ENCODE results near the gene MYCBPAP.

Gene MYCBPAP

DNA sequence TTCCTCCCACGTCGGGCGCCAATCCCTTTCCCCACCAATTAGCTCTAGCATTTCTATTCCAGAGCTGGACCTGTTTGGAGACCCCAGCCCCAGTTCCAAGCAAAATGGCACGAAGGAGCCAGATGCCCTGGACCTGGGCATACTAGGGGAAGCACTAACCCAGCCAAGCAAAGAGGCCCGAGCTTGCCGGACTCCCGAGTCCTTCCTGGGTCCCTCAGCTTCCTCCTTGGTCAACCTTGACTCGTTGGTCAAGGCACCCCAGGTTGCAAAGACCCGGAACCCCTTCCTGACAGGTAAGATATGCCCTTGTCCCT, 33.1 kb downstream of the MYCBPAP start:
- TF ChIP-seq, protein P1, sequence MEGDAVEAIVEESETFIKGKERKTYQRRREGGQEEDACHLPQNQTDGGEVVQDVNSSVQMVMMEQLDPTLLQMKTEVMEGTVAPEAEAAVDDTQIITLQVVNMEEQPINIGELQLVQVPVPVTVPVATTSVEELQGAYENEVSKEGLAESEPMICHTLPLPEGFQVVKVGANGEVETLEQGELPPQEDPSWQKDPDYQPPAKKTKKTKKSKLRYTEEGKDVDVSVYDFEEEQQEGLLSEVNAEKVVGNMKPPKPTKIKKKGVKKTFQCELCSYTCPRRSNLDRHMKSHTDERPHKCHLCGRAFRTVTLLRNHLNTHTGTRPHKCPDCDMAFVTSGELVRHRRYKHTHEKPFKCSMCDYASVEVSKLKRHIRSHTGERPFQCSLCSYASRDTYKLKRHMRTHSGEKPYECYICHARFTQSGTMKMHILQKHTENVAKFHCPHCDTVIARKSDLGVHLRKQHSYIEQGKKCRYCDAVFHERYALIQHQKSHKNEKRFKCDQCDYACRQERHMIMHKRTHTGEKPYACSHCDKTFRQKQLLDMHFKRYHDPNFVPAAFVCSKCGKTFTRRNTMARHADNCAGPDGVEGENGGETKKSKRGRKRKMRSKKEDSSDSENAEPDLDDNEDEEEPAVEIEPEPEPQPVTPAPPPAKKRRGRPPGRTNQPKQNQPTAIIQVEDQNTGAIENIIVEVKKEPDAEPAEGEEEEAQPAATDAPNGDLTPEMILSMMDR (conservative IDR thresholded peaks at IDR 0.05): no peak
- H3K27ac ChIP-seq: peak overlapping the region; percentile 100

DNA sequence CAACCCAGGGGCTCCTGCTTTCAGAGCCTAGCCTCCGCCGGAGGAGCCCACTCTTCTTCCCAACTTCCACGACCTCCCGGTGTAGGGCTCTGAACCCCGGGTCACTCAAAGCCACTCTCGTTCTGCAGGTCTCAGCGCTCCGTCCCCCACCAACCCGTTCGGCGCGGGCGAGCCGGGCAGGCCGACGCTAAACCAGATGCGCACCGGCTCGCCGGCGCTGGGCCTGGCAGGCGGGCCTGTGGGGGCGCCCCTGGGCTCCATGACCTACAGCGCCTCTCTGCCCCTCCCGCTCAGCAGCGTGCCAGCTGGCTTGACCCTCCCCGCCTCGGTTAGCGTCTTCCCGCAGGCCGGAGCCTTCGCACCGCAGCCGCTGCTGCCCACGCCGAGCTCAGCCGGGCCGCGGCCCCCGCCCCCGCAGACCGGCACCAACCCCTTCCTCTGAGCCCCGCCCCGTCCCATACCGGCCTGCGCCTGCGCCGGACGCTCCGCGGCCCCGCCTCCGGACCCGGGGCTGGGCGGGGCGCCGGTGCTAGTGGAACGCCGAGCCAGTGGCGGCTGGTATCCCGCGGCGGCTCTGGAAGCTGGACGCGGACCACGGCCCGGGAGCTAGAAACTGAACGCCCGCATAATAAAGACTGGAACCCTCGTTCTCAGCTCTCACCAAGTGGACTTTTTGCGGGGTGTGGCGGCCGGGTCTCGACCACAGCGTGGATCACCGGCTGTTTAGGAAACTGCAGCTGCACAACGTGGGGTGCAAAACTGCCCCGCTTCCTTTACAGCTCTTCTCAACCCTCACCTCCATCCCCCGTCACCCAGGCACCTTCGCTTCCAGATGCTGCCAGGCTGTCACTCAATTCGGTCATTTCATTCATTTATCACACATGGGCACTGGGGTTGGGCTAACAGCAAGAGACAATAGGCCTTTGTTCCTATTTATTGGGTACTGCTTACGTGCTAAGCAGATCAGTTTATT, 33.8 kb downstream of the MYCBPAP start:
- H3K27ac ChIP-seq: peak overlapping the region; percentile 100
- TF ChIP-seq, protein P1 (conservative IDR thresholded peaks at IDR 0.05): no peak

GRCh38 chr17:50542795-50543774, 34.8 kb downstream of the MYCBPAP start:
- TF ChIP-seq, protein P1 (conservative IDR thresholded peaks at IDR 0.05): no peak
- peak overlapping the region; percentile 100 for H3K27ac ChIP-seq

- TF ChIP-seq, protein P1 (conservative IDR thresholded peaks at IDR 0.05): no peak
- peak overlapping the region; percentile 100; the same call in 1 of the 2 replicates for H3K27ac ChIP-seq
Observed at GRCh38 chr17:50544516-50544915, 36.3 kb downstream of the MYCBPAP start.

GRCh38 chr17:50545311-50545710, 37.1 kb downstream of the MYCBPAP start:
- TF ChIP-seq, protein P1 (conservative IDR thresholded peaks at IDR 0.05): no peak

DNA sequence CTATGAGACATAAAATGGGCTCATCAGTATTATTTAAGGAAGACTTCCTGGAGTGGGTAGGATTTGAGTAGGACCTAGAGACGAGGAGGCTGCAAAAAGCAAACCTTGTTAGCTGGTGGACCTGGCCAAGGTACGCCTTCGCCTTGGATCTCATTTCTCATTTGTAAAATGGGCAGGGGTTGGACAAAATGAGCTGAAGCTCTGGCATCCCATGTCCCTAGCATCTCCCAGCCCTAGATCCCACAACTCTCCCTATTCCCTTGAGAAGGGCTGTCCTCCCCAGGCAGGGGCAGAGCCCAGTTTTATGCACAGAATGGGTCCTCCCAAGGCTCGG, 38.4 kb downstream of the MYCBPAP start:
- TF ChIP-seq, protein P1 (conservative IDR thresholded peaks at IDR 0.05): 0 out of 2 replicates have a peak, but pooled peaks have one; percentile 2
- H3K27ac ChIP-seq: peak overlapping the region; percentile 94

More at GRCh38 chr17:50545311-50545710, 37.1 kb downstream of the MYCBPAP start:
- H3K27ac ChIP-seq: no peak overlapping the region; the same call in 1 of the 2 replicates
